A549 (cell line): Measurements from ENCODE around the gene SPC24. TPM values are rescaled to one million over a fixed set of nuclear protein-coding genes. Genes with fewer than 3 reads are reported as not detected.
A peak's percentile ranks its signal among the peaks of the same experiment; 100 is the strongest.
"Not testable (repeated sequence)": the region's sequence is repeated elsewhere in the genome, so short reads cannot be mapped to it uniquely, and the experiment has no call there.

Experiments used
- ATAC-seq, 2 experiments: fragments of 200-7000 bp in 1 of 2; fragments of >200 bp in 1 of 2; cut with Nextera tagmentation in 1 of 2; cut with Tn5 transposase in 1 of 2; 3 replicates each; pipeline versions ENCODE4 v1.8.0 to v1.9.1; 2018 to 2020; ENCODE audit warnings: mild to moderate bottlenecking in 1 of 2, moderate library complexity in 1 of 2
- CTCF ChIA-PET: fragments of 300-600 bp; sonication (Branson Sonifier 250); formaldehyde crosslinking; extraction: SDS; loops from one replicate; lab custom pipeline; 2021; ENCODE audit warnings: antibody characterized with exemption, inconsistent platforms; lab: Yijun Ruan, JAX
- POLR2A ChIA-PET: fragments of 350-600 bp; formaldehyde crosslinking; extraction: SDS; loops from one replicate; lab custom pipeline; 2021; ENCODE audit warnings: antibody characterized with exemption, inconsistent platforms; lab: Yijun Ruan, JAX
- DNase-seq, 2 experiments: peaks; one replicate each; pipeline versions ENCODE4 v3.0.0 to v3.0.0-alpha.2; 2011 to 2016; ENCODE audit warnings: low read depth in 1 of 2, low spot score in 1 of 2
- FAIRE-seq: peaks from 2 replicates; lab custom pipeline; 2011; peaks lifted over from hg19 to GRCh38; lab: Jason Lieb, UNC
- H3K27ac ChIP-seq, 2 experiments: fragments of >200 bp; sonication (Bioruptor Twin); formaldehyde crosslinking; 3 replicates each; pipeline ENCODE4 v1.5.1; 2016 to 2017
- H3K4me1 ChIP-seq: fragments of >200 bp; sonication (Bioruptor Twin); formaldehyde crosslinking; 3 replicates; pipeline ENCODE4 v1.6.1; 2016
- H3K4me2 ChIP-seq: fragments of >200 bp; sonication (Bioruptor Twin); formaldehyde crosslinking; 3 replicates; pipeline ENCODE4 v1.6.1; 2016
- H3K4me3 ChIP-seq: fragments of >200 bp; sonication (Bioruptor Twin); formaldehyde crosslinking; 3 replicates; pipeline ENCODE4 v1.5.1; 2016
- H3K9me3 ChIP-seq: fragments of >200 bp; sonication (Bioruptor Twin); formaldehyde crosslinking; 3 replicates; pipeline ENCODE4 v1.6.1; 2016
- BHLHE40 ChIP-seq: IDR thresholded peaks from 2 replicates; pipeline ENCODE4 v1.6.1; 2012; ENCODE audit warnings: low read depth, low read length, inconsistent platforms
- CBX8 ChIP-seq: fragments of 200-600 bp; sonication (generic); IDR thresholded peaks from 2 replicates; pipeline ENCODE4 v1.6.1; 2016
- CEBPB ChIP-seq, 2 experiments: fragments of >200 bp in 1 of 2; sonication (Bioruptor Twin) in 1 of 2; formaldehyde crosslinking in 1 of 2; IDR thresholded peaks; 2 replicates each; pipeline ENCODE4 v1.6.1; 2012 to 2016
- CHD2 ChIP-seq: fragments of 150-350 bp; IDR thresholded peaks from 2 replicates; pipeline ENCODE4 v1.6.1; 2014; ENCODE audit warnings: low read length; ENCODE audit not compliant: partially characterized antibody
- EP300 ChIP-seq, 2 experiments: fragments of >200 bp; sonication (Bioruptor Twin); formaldehyde crosslinking; IDR thresholded peaks; 2 replicates in 1 of 2; 3 replicates in 1 of 2; pipeline ENCODE4 v1.6.1; 2016 to 2017
- ESRRA ChIP-seq: fragments of 150-350 bp; IDR thresholded peaks from 2 replicates; pipeline ENCODE4 v1.6.1; 2014; ENCODE audit warnings: mild to moderate bottlenecking, low read length, borderline replicate concordance
- FOSB ChIP-seq: fragments of 250-450 bp; sonication (Bioruptor Pico); IDR thresholded peaks from 2 replicates; pipeline ENCODE4 v1.5.0; 2020; ENCODE audit warnings: mild to moderate bottlenecking, moderate library complexity
- FOSL2 ChIP-seq, 2 experiments: fragments of 450-650 bp in 1 of 2; fragments of >200 bp in 1 of 2; sonication (Bioruptor Twin) in 1 of 2; formaldehyde crosslinking; IDR thresholded peaks; 2 replicates each; pipeline versions ENCODE4 v1.5.0 to v1.6.1; 2016 to 2020; ENCODE audit warnings: mild to moderate bottlenecking in 1 of 2, moderate library complexity in 1 of 2
- GATA3 ChIP-seq: IDR thresholded peaks from 2 replicates; pipeline ENCODE4 v1.6.1; 2012; ENCODE audit warnings: borderline replicate concordance
- KDM1A ChIP-seq: fragments of 200-600 bp; sonication (generic); IDR thresholded peaks from 2 replicates; pipeline ENCODE4 v1.6.1; 2016; ENCODE audit warnings: low read depth, mild to moderate bottlenecking
- MAFK ChIP-seq: fragments of 450-650 bp; IDR thresholded peaks from 2 replicates; pipeline ENCODE4 v1.6.1; 2014; ENCODE audit not compliant: partially characterized antibody
- MAZ ChIP-seq: fragments of 150-350 bp; IDR thresholded peaks from 2 replicates; pipeline ENCODE4 v1.6.1; 2014; ENCODE audit warnings: antibody characterized with exemption, low read depth, low read length, borderline replicate concordance
- NR3C1 ChIP-seq: fragments of >200 bp; sonication (Bioruptor Twin); formaldehyde crosslinking; IDR thresholded peaks from 3 replicates; pipeline ENCODE4 v1.6.1; 2017
- PHF8 ChIP-seq: fragments of 200-600 bp; sonication (generic); IDR thresholded peaks from 2 replicates; pipeline ENCODE4 v1.6.1; 2016; ENCODE audit warnings: low read depth, mild to moderate bottlenecking, antibody characterized with exemption, moderate library complexity, borderline replicate concordance
- POLR2AphosphoS2 ChIP-seq: conservative IDR thresholded peaks from 2 replicates; pipeline ENCODE4 v1.6.1; 2012; ENCODE audit warnings: low read length, improper control_type of control experiment, inconsistent platforms
- RCOR1 ChIP-seq: fragments of 150-350 bp; IDR thresholded peaks from 2 replicates; pipeline ENCODE4 v1.6.1; 2014; ENCODE audit warnings: antibody characterized with exemption, low read length, low read depth
- TFCP2L1 ChIP-seq: fragments of 250-450 bp; sonication (Bioruptor Pico); IDR thresholded peaks from 2 replicates; pipeline ENCODE4 v1.5.0; 2021; ENCODE audit warnings: mild to moderate bottlenecking
- TP53 ChIP-seq: fragments of 250-450 bp; sonication (Bioruptor Pico); IDR thresholded peaks from 2 replicates; pipeline ENCODE4 v1.5.0; 2021; ENCODE audit warnings: mild to moderate bottlenecking, moderate library complexity
- ZSCAN20 ChIP-seq: fragments of 250-450 bp; sonication (Bioruptor Pico); IDR thresholded peaks from 2 replicates; pipeline ENCODE4 v1.8.0; 2022; ENCODE audit warnings: mild to moderate bottlenecking, moderate library complexity
- WGBS: methylation state at CpG from one replicate; pipeline ENCODE4 v1.1.6; 2017; ENCODE audit errors: missing lambda C conversion rate; 5-methylcytosine and 5-hydroxymethylcytosine counted together
- polyA plus RNA-seq, 4 experiments: library from polyadenylated mRNA; depleted of rRNA in 3 of 4; stranded (reverse); fragments of >200 nt; fragmentation: RNase III in 1 of 4; extraction: RNeasy Plus Mini Kit Qiagen cat#74134 plus additional on column Dnase treatment in 1 of 4; gene quantifications; 2 replicates in 3 of 4; 3 replicates in 1 of 4; pipeline ENCODE4 v1.2.3, GENCODE V29; 2011 to 2017
- TF ChIP-seq, protein P1 (sequence below): IDR thresholded peaks from 2 replicates; pipeline ENCODE4 v1.6.1; 2012
- TF ChIP-seq, protein P2 (sequence below): IDR thresholded peaks from 2 replicates; pipeline ENCODE4 v1.6.1; 2012; ENCODE audit warnings: low read depth, borderline replicate concordance
- TF ChIP-seq, protein P3 (sequence below): fragments of 250-450 bp; sonication (Bioruptor Pico); IDR thresholded peaks from 2 replicates; pipeline ENCODE4 v1.5.0; 2020; ENCODE audit warnings: low read depth, mild to moderate bottlenecking, moderate library complexity
- TF ChIP-seq, protein P4 (sequence below): fragments of 450-650 bp; IDR thresholded peaks from 2 replicates; pipeline ENCODE4 v1.6.1; 2014; ENCODE audit warnings: antibody characterized with exemption

SPC24 gene
- polyA plus RNA-seq, 2 of the 4 experiments (the other 2 are of a cell fraction): 16.5 to 22.2 TPM

DNA sequence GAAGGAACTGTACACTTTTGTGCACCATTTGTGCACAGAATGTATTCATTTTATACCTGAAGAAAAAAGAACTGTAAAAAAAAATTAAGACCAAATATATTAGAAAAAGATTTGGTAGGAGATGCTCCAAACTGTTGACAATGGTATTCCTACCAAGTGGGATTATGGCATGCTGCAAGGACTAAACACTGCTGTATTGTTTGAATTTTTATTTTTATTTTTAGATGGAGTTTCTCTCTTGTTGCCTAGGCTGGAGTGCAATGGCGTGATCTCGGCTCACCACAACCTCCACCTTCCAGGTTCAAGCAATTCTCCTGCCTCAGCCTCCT, 4.8 kb upstream of the SPC24 start:
- H3K9me3 ChIP-seq, POLR2A ChIA-PET, ATAC-seq, H3K4me1 ChIP-seq, H3K4me2 ChIP-seq, CTCF ChIA-PET, FAIRE-seq, H3K27ac ChIP-seq, H3K4me3 ChIP-seq, DNase-seq: not testable (repeated sequence)
- WGBS: 89% methylated on average over 2 of the region's 2 CpGs

DNA sequence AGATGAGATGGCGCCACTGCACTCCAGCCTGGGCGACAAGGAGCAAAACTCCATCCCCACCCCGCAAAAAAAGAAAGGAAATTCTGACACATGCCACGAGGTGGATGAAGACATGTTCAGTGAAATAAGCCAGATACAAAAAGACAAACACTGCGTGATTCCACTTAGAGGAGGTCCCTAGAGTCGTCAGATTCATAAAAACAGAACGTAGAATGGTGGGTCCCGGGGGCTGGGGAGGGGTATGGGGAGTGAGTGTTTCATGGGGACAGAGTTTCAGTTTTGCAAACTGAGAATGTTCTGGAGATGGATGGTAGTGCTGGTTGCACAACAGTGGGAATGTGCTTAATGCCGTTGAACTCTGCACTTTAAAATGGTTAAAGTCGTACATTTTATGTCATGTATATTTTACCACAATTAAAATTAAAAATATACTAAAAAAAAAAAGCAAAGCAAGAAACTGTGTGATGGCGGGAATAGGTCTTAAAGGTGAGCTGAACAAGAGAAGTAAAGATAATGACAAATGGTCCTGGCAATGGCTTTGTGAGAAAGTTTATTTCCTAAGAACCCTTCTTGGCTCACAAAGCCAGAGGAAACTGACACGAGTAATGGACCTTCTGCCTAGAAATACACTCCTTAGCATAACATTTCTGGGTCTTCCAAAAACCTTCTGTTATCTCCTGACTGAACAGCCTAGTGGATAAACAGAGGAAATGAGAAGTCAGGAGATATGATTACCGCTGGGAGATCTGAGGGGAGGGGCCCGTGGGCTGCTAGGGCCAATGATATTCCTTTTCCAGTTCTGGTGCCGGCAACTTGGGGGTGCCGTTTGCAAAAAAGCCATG, 4.2 kb upstream of the SPC24 start:
- Histone ChIP-seq H3K9me3 (0 out of 3 replicates have a peak, but pooled peaks cover 2% of the 10 kb centered on the region), H3K27ac (no peak overlapping the region), H3K4me2 (no peak overlapping the region), H3K4me3 (no peak overlapping the region)
- WGBS: 65% methylated on average over 16 of the region's 16 CpGs
- DNase-seq (no peak), FAIRE-seq (no peak), ATAC-seq (no peak)
- CTCF ChIA-PET: no interaction called here
- POLR2A ChIA-PET: interaction anchor here (0.6 kb wide), 1 partner anchor 18 kb away, joined by 3 read pairs; no protein-coding TSS in a partner anchor
- TF ChIP-seq FOSB (CRISPR knock-in tag) (no peak), GATA3 (no peak), ESRRA (no peak), PHF8 (no peak), NR3C1 (no peak), RCOR1 (no peak), CEBPB (IDR thresholded peaks at IDR 0.05) (no peak), TP53 (no peak), CHD2 (no peak), KDM1A (no peak)
- TF ChIP-seq, all 56 proteins: peak for 0
- H3K4me1 ChIP-seq: no peaks in the 10 kb centered on the region; the same call in 2 of the 3 replicates

DNA sequence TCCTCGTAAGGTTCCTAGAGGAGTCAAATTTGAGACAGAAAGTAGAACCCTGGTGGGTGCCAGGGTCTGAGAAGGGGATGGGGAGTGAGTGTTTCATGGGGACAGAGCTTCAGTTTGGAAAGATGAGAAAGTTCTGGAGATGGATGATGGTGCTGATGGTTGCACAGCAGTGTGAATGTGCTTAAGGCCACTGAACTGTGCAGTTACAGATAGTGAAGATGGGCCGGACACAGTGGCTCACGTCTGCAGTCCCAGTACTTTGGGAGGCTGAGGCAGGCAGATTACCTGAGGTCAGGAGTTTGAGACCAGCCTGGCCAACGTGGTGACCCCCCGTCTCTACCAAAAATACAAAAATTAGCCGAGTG, 917 bp downstream of the SPC24 start:
- POLR2A ChIA-PET: no interaction called here

DNA sequence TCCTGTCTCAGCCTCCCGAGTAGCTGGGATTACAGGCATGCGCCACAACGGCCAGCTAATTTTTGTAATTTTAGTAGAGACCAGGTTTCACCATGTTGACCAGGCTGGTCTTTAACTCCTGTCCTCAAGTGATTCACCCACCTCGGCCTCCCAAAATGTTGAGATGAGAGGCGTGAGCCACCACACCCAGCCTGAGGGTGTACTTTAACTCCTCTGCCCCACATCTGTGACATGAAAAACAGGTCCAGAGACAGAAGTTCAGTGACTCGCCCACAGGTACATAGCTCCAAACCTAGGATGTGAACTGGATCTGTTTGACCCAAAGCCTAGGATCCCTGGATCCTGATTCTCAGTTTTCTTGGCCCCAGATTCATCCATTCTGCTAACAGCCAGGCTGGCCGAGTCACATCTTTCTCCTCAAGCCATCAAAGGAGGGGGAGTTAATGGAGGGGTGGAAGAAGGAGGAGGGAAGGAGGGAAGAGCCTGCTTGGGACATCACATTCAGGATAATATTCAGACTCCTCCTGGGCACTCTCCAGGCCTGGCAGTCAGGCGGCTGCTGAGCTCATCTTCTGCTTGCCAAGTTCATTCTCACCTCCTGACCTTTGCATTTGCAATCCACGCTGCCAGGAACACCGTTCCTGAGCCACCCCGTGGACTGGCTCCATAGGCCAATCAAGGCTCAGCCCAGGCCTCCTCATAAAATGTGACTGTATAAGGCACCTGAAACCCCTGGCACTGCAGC, 3.1 kb downstream of the SPC24 start:
- DNase-seq (peak in 1 of 2 experiments; percentile 63), FAIRE-seq (no peak), ATAC-seq (0 out of 6 replicates have a peak, but pooled peaks of 1 of the 2 experiments have one; percentile 30)
- ChIA-PET POLR2A (interaction anchor here (1.0 kb wide), 1 partner anchor 10 kb away, joined by 6 read pairs; no protein-coding TSS in a partner anchor), CTCF (interaction anchor here (1.0 to 3.1 kb wide), 5 partner anchors 8 to 216 kb away, joined by 3 to 15 read pairs (median 5); no protein-coding TSS in a partner anchor)
- Histone ChIP-seq H3K4me2 (peak overlapping the region; percentile 62), H3K9me3 (no peaks in the 10 kb centered on the region), H3K27ac (peak overlapping the region; percentile 79 to 86), H3K4me3 (no peak overlapping the region), H3K4me1 (peaks cover 26% of the 10 kb centered on the region)
- 52% methylated on average over 11 of the region's 11 CpGs for whole genome bisulfite sequencing
- TF ChIP-seq, protein P1, sequence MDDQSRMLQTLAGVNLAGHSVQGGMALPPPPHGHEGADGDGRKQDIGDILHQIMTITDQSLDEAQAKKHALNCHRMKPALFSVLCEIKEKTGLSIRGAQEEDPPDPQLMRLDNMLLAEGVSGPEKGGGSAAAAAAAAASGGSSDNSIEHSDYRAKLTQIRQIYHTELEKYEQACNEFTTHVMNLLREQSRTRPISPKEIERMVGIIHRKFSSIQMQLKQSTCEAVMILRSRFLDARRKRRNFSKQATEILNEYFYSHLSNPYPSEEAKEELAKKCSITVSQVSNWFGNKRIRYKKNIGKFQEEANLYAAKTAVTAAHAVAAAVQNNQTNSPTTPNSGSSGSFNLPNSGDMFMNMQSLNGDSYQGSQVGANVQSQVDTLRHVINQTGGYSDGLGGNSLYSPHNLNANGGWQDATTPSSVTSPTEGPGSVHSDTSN: no peak
- TF ChIP-seq CBX8 (no peak), ZSCAN20 (no peak), FOSL2 (IDR thresholded peaks at IDR 0.05) (no peak), FOSL2 (CRISPR knock-in tag; IDR thresholded peaks at IDR 0.05) (no peak), TP53 (no peak), TFCP2L1 (CRISPR knock-in tag) (no peak), EP300 (IDR thresholded peaks at IDR 0.05) (no peak), PHF8 (no peak), POLR2AphosphoS2 (no peak), NR3C1 (no peak), MAZ (no peak)
- TF ChIP-seq, protein P2, sequence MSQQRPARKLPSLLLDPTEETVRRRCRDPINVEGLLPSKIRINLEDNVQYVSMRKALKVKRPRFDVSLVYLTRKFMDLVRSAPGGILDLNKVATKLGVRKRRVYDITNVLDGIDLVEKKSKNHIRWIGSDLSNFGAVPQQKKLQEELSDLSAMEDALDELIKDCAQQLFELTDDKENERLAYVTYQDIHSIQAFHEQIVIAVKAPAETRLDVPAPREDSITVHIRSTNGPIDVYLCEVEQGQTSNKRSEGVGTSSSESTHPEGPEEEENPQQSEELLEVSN: no peak
- TF ChIP-seq, protein P3, sequence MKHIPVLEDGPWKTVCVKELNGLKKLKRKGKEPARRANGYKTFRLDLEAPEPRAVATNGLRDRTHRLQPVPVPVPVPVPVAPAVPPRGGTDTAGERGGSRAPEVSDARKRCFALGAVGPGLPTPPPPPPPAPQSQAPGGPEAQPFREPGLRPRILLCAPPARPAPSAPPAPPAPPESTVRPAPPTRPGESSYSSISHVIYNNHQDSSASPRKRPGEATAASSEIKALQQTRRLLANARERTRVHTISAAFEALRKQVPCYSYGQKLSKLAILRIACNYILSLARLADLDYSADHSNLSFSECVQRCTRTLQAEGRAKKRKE (CRISPR knock-in tag): no peak
- TF ChIP-seq, protein P4, sequence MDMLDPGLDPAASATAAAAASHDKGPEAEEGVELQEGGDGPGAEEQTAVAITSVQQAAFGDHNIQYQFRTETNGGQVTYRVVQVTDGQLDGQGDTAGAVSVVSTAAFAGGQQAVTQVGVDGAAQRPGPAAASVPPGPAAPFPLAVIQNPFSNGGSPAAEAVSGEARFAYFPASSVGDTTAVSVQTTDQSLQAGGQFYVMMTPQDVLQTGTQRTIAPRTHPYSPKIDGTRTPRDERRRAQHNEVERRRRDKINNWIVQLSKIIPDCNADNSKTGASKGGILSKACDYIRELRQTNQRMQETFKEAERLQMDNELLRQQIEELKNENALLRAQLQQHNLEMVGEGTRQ: no peak

More for the DNA sequence above, 917 bp downstream of the SPC24 start:
- H3K9me3 ChIP-seq: no peaks in the 10 kb centered on the region
- DNase-seq (no peak), ATAC-seq (no peak), FAIRE-seq (no peak)
- WGBS: 15% methylated on average over 6 of the region's 6 CpGs
- H3K4me2 ChIP-seq: peak overlapping the region; percentile 73
- H3K27ac ChIP-seq: peak overlapping the region; percentile 86 to 95; a peak in 5 of 6 replicates
- peaks cover 26% of the 10 kb centered on the region for H3K4me1 ChIP-seq
- peak overlapping the region; percentile 89 for H3K4me3 ChIP-seq
- CTCF ChIA-PET: interaction anchor here (1.0 to 3.1 kb wide), 6 partner anchors 10 to 328 kb away, joined by 3 to 15 read pairs (median 4); no protein-coding TSS in a partner anchor
- TF ChIP-seq, protein P3 (CRISPR knock-in tag): no peak
- no peak for TF ChIP-seq PHF8
- TF ChIP-seq BHLHE40: no peak
- TF ChIP-seq MAFK: no peak
